Measurements from ENCODE around the gene OR2T35.
"Not testable (repeated sequence)": the region's sequence is repeated elsewhere in the genome, so short reads cannot be mapped to it uniquely, and the experiment has no call there.

The OR2T35 gene

GRCh38 chr1:248645178-248645577 lies at the start of gene OR2T35:
TSS of gene OR2T35 (minus strand) at chr1:248645278. CDS start at chr1:248639258, 6,020 bp downstream.
- DNase-seq = not testable (repeated sequence)

- no peak for DNase-seq
Measured at GRCh38 chr1:248691567-248692155, 46.6 kb upstream of the OR2T35 start.

- no peak for DNase-seq
Measured at GRCh38 chr1:248688527-248689298, 43.6 kb upstream of the OR2T35 start.

- no peak for DNase-seq
Measured at GRCh38 chr1:248686815-248687214, 41.7 kb upstream of the OR2T35 start.

GRCh38 chr1:248681651-248682050 lies 36.6 kb upstream of the OR2T35 start:
- no peak for DNase-seq

- DNase-seq = no peak
Measured at GRCh38 chr1:248670003-248670402, 24.9 kb upstream of the OR2T35 start.

GRCh38 chr1:248663453-248664328 lies 18.6 kb upstream of the OR2T35 start:
- not testable (repeated sequence) for DNase-seq

- not testable (repeated sequence) for DNase-seq
Measured at GRCh38 chr1:248656797-248657196, 11.7 kb upstream of the OR2T35 start.

- not testable (repeated sequence) for DNase-seq
Measured at GRCh38 chr1:248655354-248655753, 10.3 kb upstream of the OR2T35 start, which contains the start of gene OR2T27. TSS of gene OR2T27 (minus strand) at chr1:248655528. CDS start at chr1:248650884, 4,644 bp downstream.

- not testable (repeated sequence) for DNase-seq
Measured at GRCh38 chr1:248648770-248649536, 3.9 kb upstream of the OR2T35 start.

GRCh38 chr1:248642971-248643651 lies 2.0 kb downstream of the OR2T35 start:
- not testable (repeated sequence) for DNase-seq

GRCh38 chr1:248641583-248641982 lies 3.5 kb downstream of the OR2T35 start:
- not testable (repeated sequence) for DNase-seq

GRCh38 chr1:248640906-248641305 lies 4.2 kb downstream of the OR2T35 start:
- DNase-seq = not testable (repeated sequence)

GRCh38 chr1:248639652-248640051 lies 5.4 kb downstream of the OR2T35 start:
- not testable (repeated sequence) for DNase-seq

- not testable (repeated sequence) for DNase-seq
Measured at GRCh38 chr1:248636612-248637011, 8.5 kb downstream of the OR2T35 start.

- not testable (repeated sequence) for DNase-seq
Measured at GRCh38 chr1:248634991-248635390, 10.1 kb downstream of the OR2T35 start, which contains the start of gene OR2T11. TSS of gene OR2T11 (minus strand) at chr1:248635091. CDS start at chr1:248627128, 7,963 bp downstream.

- DNase-seq = no peak
Measured at GRCh38 chr1:248631354-248632008, 13.6 kb downstream of the OR2T35 start.

GRCh38 chr1:248630551-248630950 lies 14.5 kb downstream of the OR2T35 start:
- DNase-seq = no peak

- DNase-seq = no peak
Measured at GRCh38 chr1:248627971-248628844, 16.9 kb downstream of the OR2T35 start.

GRCh38 chr1:248625971-248626370 lies 19.1 kb downstream of the OR2T35 start:
- no peak for DNase-seq
